H1 (cell line): Measurements from ENCODE around the gene WDR91. TPM values are rescaled to one million over a fixed set of nuclear protein-coding genes. Genes with fewer than 3 reads are reported as not detected.

Source experiments
- FOSL1 ChIP-seq: IDR thresholded peaks from 2 replicates; pipeline ENCODE4 v1.6.1; 2011; ENCODE audit warnings: mild to moderate bottlenecking, low read depth, low read length, moderate library complexity; ENCODE audit not compliant: insufficient read depth
- KDM5A ChIP-seq: fragments of 200-600 bp; IDR thresholded peaks from 2 replicates; pipeline ENCODE4 v1.7.1; 2012; ENCODE audit warnings: mild to moderate bottlenecking, low read length, inconsistent platforms, mixed read lengths
- RAD21 ChIP-seq, 2 experiments: IDR thresholded peaks in 1 of 2; conservative IDR thresholded peaks in 1 of 2; 2 replicates each; pipeline ENCODE4 v1.6.1; 2011; ENCODE audit warnings: low read depth in 2 of 2, low read length in 2 of 2, improper control_type of control experiment in 1 of 2, inconsistent platforms in 1 of 2, mild to moderate bottlenecking in 1 of 2, moderate library complexity in 1 of 2
- polyA plus RNA-seq, 7 experiments: library from polyadenylated mRNA; depleted of rRNA in 3 of 7; stranded (reverse) in 5 of 7; unstranded in 2 of 7; fragments of >200 nt in 5 of 7; fragments of 200-250 nt in 2 of 7; gene quantifications; 1 replicate in 5 of 7; 2 replicates in 1 of 7; 4 replicates in 1 of 7; pipeline versions ENCODE4 v1.2.1 to v1.2.3, GENCODE V29; 2011 to 2013; ENCODE audit warnings: missing spikeins in 2 of 7, mixed read lengths in 2 of 7
- total RNA-seq: library from RNA; stranded (reverse); fragmentation: NEBNext Ultra II Directional; extraction: Animal tissue kit (Norgen Biotek cat#: 25700); gene quantifications from 2 replicates; pipeline ENCODE4 v1.2.1, GENCODE V29; 2021

Gene WDR91
- total and polyA plus RNA-seq, 2 of the 8 experiments (the other 6 are each of a cell fraction or from before 2014, with no cell fraction given): 8.2 to 14.7 TPM

DNA sequence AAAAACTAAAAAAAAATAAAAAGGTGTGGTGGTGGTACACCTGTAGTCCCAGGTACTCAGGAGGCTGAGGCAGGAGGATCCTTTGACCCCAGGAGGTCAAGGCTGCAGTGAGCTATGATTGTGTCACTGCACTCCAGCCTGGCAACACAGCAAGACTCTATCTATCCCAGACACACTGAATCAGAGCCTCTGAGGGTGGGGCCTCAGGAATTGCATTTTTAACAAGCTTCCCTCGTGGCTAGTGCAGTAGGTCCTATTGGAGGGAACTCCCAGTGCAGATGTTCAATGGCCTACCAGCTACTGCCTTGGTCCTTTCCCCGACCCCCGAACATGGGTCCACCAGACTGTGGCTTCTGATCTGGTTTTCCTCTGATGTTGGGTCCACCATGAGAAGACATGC is 37.2 kb upstream of the WDR91 start (continued):
- TF ChIP-seq KDM5A (no peak), RAD21 (IDR thresholded peaks at IDR 0.05 in 1 of 2, conservative IDR thresholded peaks at IDR 0.05 in 1 of 2; ENCODE audit: low read depth in 2 of 2, low read length in 2 of 2) (no peak), FOSL1 (no peak)
